ENCODE results near the gene RAB3IP.

DNA sequence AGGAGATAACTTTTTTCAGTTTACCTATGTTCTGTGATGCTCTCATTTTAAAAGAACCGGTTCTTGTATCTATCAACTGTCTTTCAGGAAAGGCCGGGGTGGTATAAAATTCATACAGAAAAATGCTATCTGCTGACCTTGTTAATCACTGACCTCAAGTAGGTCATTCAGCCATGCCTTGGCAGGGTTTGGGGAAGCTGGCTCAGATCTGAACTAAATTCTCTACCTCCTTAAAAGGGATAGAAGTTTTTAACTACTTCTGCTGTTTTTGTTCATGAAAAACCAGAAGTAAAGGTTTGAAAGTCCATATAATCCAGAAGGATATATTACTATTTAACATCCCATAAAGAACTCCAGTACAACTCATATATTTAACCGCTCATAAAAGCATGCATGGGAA lies 96.4 kb downstream of the RAB3IP start:
- TF ChIP-seq, protein P1, sequence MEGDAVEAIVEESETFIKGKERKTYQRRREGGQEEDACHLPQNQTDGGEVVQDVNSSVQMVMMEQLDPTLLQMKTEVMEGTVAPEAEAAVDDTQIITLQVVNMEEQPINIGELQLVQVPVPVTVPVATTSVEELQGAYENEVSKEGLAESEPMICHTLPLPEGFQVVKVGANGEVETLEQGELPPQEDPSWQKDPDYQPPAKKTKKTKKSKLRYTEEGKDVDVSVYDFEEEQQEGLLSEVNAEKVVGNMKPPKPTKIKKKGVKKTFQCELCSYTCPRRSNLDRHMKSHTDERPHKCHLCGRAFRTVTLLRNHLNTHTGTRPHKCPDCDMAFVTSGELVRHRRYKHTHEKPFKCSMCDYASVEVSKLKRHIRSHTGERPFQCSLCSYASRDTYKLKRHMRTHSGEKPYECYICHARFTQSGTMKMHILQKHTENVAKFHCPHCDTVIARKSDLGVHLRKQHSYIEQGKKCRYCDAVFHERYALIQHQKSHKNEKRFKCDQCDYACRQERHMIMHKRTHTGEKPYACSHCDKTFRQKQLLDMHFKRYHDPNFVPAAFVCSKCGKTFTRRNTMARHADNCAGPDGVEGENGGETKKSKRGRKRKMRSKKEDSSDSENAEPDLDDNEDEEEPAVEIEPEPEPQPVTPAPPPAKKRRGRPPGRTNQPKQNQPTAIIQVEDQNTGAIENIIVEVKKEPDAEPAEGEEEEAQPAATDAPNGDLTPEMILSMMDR (conservative IDR thresholded peaks at IDR 0.05 in 1 of 2, IDR thresholded peaks at IDR 0.05 in 1 of 2; ENCODE audit: extremely low read depth in 1 of 2, insufficient read depth in 1 of 2, low read depth in 1 of 2, low read length in 2 of 2) = no peak
- no peak for TF ChIP-seq EZH2 (IDR thresholded peaks at IDR 0.05; ENCODE audit: borderline replicate concordance, low read length)
